H9 (cell line): ENCODE data around the gene ILDR2. TPM values are rescaled to one million over a fixed set of nuclear protein-coding genes. Genes with fewer than 3 reads are reported as not detected.

Experiments
- DNase-seq: peaks from one replicate; pipeline ENCODE4 v3.0.0-alpha.2; 2017
- H2AFZ ChIP-seq: one replicate; pipeline ENCODE4 v1.6.1; 2013; ENCODE audit warnings: mild to moderate bottlenecking, low read length, control low read depth, moderate library complexity
- H2AK5ac ChIP-seq: 2 replicates; pipeline ENCODE4 v1.6.1; 2013; ENCODE audit warnings: low read length, control low read depth, mixed read lengths; ENCODE audit not compliant: insufficient read length
- H2BK120ac ChIP-seq: one replicate; pipeline ENCODE4 v1.6.1; 2013; ENCODE audit warnings: low read depth, mild to moderate bottlenecking, low read length, control low read depth, inconsistent platforms; ENCODE audit not compliant: poor library complexity, severe bottlenecking
- H2BK12ac ChIP-seq: 2 replicates; pipeline ENCODE4 v1.6.1; 2013; ENCODE audit warnings: low read length, control low read depth, mixed read lengths, low read depth; ENCODE audit not compliant: insufficient read length
- H2BK15ac ChIP-seq: 2 replicates; pipeline ENCODE4 v1.6.1; 2013; ENCODE audit warnings: low read depth, low read length, control low read depth
- H2BK20ac ChIP-seq: one replicate; pipeline ENCODE4 v1.6.1; 2013; ENCODE audit warnings: low read depth, mild to moderate bottlenecking, low read length, control low read depth, inconsistent platforms; ENCODE audit not compliant: poor library complexity, severe bottlenecking
- H2BK5ac ChIP-seq: 2 replicates; pipeline ENCODE4 v1.6.1; 2013; ENCODE audit warnings: low read length, control low read depth, mixed read lengths; ENCODE audit not compliant: insufficient read length
- H3K14ac ChIP-seq: 2 replicates; pipeline ENCODE4 v1.6.1; 2013; ENCODE audit warnings: low read length, control low read depth; ENCODE audit not compliant: insufficient read depth
- H3K18ac ChIP-seq: 2 replicates; pipeline ENCODE4 v1.6.1; 2013; ENCODE audit warnings: low read depth, mild to moderate bottlenecking, mixed read lengths, low read length, control low read depth; ENCODE audit not compliant: insufficient read length
- H3K23ac ChIP-seq: 2 replicates; pipeline ENCODE4 v1.6.1; 2013; ENCODE audit warnings: low read length, control low read depth, mixed read lengths, low read depth; ENCODE audit not compliant: insufficient read length
- H3K23me2 ChIP-seq: 2 replicates; pipeline ENCODE4 v1.6.1; 2013; ENCODE audit warnings: low read depth, mild to moderate bottlenecking, mixed read lengths, low read length, control low read depth; ENCODE audit not compliant: insufficient read length, poor library complexity, severe bottlenecking
- H3K27ac ChIP-seq: 2 replicates; pipeline ENCODE4 v1.5.1; 2013; ENCODE audit warnings: low read length, control low read depth, mixed read lengths, low read depth; ENCODE audit not compliant: insufficient read length
- H3K27me3 ChIP-seq: 2 replicates; pipeline ENCODE4 v1.6.1; 2013; ENCODE audit warnings: low read length, control low read depth, inconsistent platforms; ENCODE audit not compliant: insufficient read depth
- H3K4ac ChIP-seq: 2 replicates; pipeline ENCODE4 v1.6.1; 2013; ENCODE audit warnings: low read depth, mild to moderate bottlenecking, control low read depth, inconsistent platforms, low read length, moderate library complexity
- H3K4me1 ChIP-seq: 2 replicates; pipeline ENCODE4 v1.6.1; 2013; ENCODE audit warnings: low read length, control low read depth, inconsistent platforms; ENCODE audit not compliant: insufficient read depth
- H3K4me2 ChIP-seq: 2 replicates; pipeline ENCODE4 v1.6.1; 2013; ENCODE audit warnings: low read length, control low read depth, mixed read lengths; ENCODE audit not compliant: insufficient read length, insufficient read depth
- H3K56ac ChIP-seq: 2 replicates; pipeline ENCODE4 v1.6.1; 2013; ENCODE audit warnings: low read depth, mild to moderate bottlenecking, mixed read lengths, low read length, control low read depth; ENCODE audit not compliant: insufficient read length
- H3K79me1 ChIP-seq: 2 replicates; pipeline ENCODE4 v1.6.1; 2013; ENCODE audit warnings: low read depth, mild to moderate bottlenecking, moderate library complexity, low read length, control low read depth, inconsistent platforms; ENCODE audit not compliant: insufficient read depth, poor library complexity, severe bottlenecking
- H3K79me2 ChIP-seq: 2 replicates; pipeline ENCODE4 v1.6.1; 2013; ENCODE audit warnings: low read length, control low read depth, inconsistent platforms; ENCODE audit not compliant: insufficient read depth
- H3K9ac ChIP-seq: 2 replicates; pipeline ENCODE4 v1.6.1; 2013; ENCODE audit warnings: low read length, control low read depth, mixed read lengths; ENCODE audit not compliant: insufficient read length; ENCODE audit errors: extremely low read depth
- H3K9me3 ChIP-seq: one replicate; pipeline ENCODE4 v1.6.1; 2013; ENCODE audit warnings: low read depth, low read length, inconsistent platforms; ENCODE audit not compliant: control insufficient read depth
- H3T11ph ChIP-seq: one replicate; pipeline ENCODE4 v1.6.1; 2013; ENCODE audit warnings: mild to moderate bottlenecking, low read length, control low read depth, inconsistent platforms
- H4K20me1 ChIP-seq: one replicate; pipeline ENCODE4 v1.6.1; 2013; ENCODE audit not compliant: control insufficient read depth, insufficient read length, insufficient read depth
- H4K5ac ChIP-seq: 2 replicates; pipeline ENCODE4 v1.6.1; 2013; ENCODE audit warnings: low read depth, mild to moderate bottlenecking, mixed read lengths, low read length, control low read depth; ENCODE audit not compliant: insufficient read length
- H4K8ac ChIP-seq: replicated peaks from 2 replicates; pipeline ENCODE4 v1.6.1; 2013; ENCODE audit warnings: low read length, control low read depth, mixed read lengths, low read depth; ENCODE audit not compliant: insufficient read length
- H4K91ac ChIP-seq: 2 replicates; pipeline ENCODE4 v1.6.1; 2013; ENCODE audit warnings: low read depth, mild to moderate bottlenecking, moderate library complexity, mixed read lengths, low read length, control low read depth; ENCODE audit not compliant: insufficient read length
- H3K27ac Mint-ChIP-seq, 3 experiments: 2 replicates in 2 of 3; 3 replicates in 1 of 3; pipeline ENCODE4 v1.8.0; 2020 to 2021; ENCODE audit warnings: mixed read lengths in 3 of 3, mild to moderate bottlenecking in 1 of 3, moderate library complexity in 1 of 3
- H3K27me3 Mint-ChIP-seq: 2 replicates; pipeline ENCODE4 v1.8.0; 2021; ENCODE audit warnings: low read depth, mild to moderate bottlenecking, moderate library complexity, mixed read lengths
- H3K36me3 Mint-ChIP-seq, 3 experiments: 2 replicates in 2 of 3; 3 replicates in 1 of 3; pipeline ENCODE4 v1.8.0; 2020 to 2021; ENCODE audit warnings: low read depth in 3 of 3, mixed read lengths in 3 of 3; ENCODE audit not compliant: insufficient read depth in 1 of 3
- H3K4me1 Mint-ChIP-seq, 2 experiments: 2 replicates each; pipeline ENCODE4 v1.8.0; 2020; ENCODE audit warnings: mixed read lengths in 2 of 2
- H3K4me3 Mint-ChIP-seq, 2 experiments: 2 replicates in 1 of 2; 3 replicates in 1 of 2; pipeline ENCODE4 v1.8.0; 2020 to 2021; ENCODE audit warnings: mild to moderate bottlenecking in 2 of 2, mixed read lengths in 2 of 2, moderate library complexity in 1 of 2
- H3K9me3 Mint-ChIP-seq, 2 experiments: 2 replicates in 1 of 2; 3 replicates in 1 of 2; pipeline ENCODE4 v1.8.0; 2020; ENCODE audit warnings: mild to moderate bottlenecking in 2 of 2, mixed read lengths in 2 of 2, moderate library complexity in 1 of 2
- WGBS: extraction: QIAGEN DNeasy Blood & Tissue Kit; methylation state at CpG from one replicate; pipeline ENCODE4 v1.1.7; 2013; ENCODE audit warnings: missing lambda C conversion rate, low lambda C conversion rate, mixed read lengths; ENCODE audit not compliant: insufficient read length; ENCODE audit errors: extremely low coverage; 5-methylcytosine and 5-hydroxymethylcytosine counted together
- total RNA-seq: library from RNA; stranded (reverse); gene quantifications from 2 replicates; pipeline ENCODE4 v1.2.1, GENCODE V29; 2021
- TF ChIP-seq, protein P1 (sequence below): fragments of 200-600 bp; sonication (generic); conservative IDR thresholded peaks from 3 replicates; pipeline ENCODE4 v1.8.0; 2021; ENCODE audit warnings: antibody characterized with exemption, mild to moderate bottlenecking

Gene ILDR2
- total RNA-seq, 1 experiment from 2014 or later: 1.1 TPM

DNA sequence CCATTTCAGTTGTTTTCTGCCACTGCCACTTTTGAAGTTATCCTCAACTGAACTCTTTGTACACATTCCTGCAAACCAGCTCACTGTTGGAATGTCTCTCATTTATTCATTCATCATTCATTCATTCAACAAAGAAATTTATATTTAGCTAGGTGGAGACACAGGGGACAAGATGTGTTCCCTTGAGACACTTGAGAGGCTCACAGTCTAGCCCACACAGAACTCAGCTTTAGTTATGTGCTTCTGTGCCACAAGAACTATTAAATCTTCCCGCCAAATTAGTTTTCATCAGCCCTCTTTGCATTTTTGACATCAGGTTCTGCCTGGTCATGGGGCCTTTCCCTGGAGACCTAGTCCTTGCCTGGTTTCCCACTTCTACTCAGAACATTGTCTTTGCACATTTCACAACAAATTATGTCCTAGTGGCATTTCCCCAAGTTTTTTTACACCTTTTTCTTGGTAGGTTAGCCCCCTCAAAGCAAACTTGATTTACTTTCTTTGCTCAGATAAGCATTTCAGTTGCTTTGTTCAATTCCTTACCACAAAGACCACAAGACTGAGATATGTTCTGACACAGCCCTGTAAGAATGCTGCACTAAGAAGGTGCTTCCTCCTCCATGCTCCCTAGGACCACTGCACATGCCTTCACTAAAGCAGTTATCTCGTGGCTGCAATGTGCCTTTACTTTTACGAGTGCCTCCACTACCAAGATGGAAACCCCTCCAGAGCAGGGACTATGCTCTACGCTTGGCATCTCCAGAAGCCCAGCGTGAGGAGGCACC is 31.0 kb downstream of the ILDR2 start:
- H3K27ac Mint-ChIP-seq: no peak overlapping the region
- no peak for DNase-seq
- H2AFZ ChIP-seq: no peak overlapping the region
- no peaks in the 10 kb centered on the region for H4K20me1 ChIP-seq
- H3K4me2 ChIP-seq: no peak overlapping the region
- H4K8ac ChIP-seq: no peak overlapping the region
- no peak overlapping the region for H2BK15ac ChIP-seq
- 0 out of 2 replicates have a peak, but pooled peaks cover 2% of the 10 kb centered on the region for H3K4me1 ChIP-seq
- H4K5ac ChIP-seq: no peak overlapping the region
- TF ChIP-seq, protein P1, sequence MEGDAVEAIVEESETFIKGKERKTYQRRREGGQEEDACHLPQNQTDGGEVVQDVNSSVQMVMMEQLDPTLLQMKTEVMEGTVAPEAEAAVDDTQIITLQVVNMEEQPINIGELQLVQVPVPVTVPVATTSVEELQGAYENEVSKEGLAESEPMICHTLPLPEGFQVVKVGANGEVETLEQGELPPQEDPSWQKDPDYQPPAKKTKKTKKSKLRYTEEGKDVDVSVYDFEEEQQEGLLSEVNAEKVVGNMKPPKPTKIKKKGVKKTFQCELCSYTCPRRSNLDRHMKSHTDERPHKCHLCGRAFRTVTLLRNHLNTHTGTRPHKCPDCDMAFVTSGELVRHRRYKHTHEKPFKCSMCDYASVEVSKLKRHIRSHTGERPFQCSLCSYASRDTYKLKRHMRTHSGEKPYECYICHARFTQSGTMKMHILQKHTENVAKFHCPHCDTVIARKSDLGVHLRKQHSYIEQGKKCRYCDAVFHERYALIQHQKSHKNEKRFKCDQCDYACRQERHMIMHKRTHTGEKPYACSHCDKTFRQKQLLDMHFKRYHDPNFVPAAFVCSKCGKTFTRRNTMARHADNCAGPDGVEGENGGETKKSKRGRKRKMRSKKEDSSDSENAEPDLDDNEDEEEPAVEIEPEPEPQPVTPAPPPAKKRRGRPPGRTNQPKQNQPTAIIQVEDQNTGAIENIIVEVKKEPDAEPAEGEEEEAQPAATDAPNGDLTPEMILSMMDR: no peak
- H3K79me1 ChIP-seq: no peaks in the 10 kb centered on the region
- H3K23ac ChIP-seq: no peak overlapping the region
- no peak overlapping the region for H3K27ac ChIP-seq
- H3K18ac ChIP-seq: no peak overlapping the region
- H3K56ac ChIP-seq: no peak overlapping the region
- H3K4me3 Mint-ChIP-seq: no peak overlapping the region
- peaks cover 3% of the 10 kb centered on the region for H3K23me2 ChIP-seq
- H2BK12ac ChIP-seq: no peak overlapping the region
- H4K91ac ChIP-seq: no peak overlapping the region
- no peaks in the 10 kb centered on the region for H3K79me2 ChIP-seq
- no peak overlapping the region for H3K14ac ChIP-seq
- no peak overlapping the region for H3K9ac ChIP-seq
- no peak overlapping the region for H2BK120ac ChIP-seq
- 0 out of 7 replicates have a peak, but pooled peaks cover 0 to 2% (median 0%) of the 10 kb centered on the region in 3 experiments for H3K36me3 Mint-ChIP-seq
- H3K9me3 Mint-ChIP-seq: no peaks in the 10 kb centered on the region
- H3K9me3 ChIP-seq: no peaks in the 10 kb centered on the region
- peaks cover 10 to 14% of the 10 kb centered on the region in 2 experiments; a peak in 3 of 4 replicates for H3K4me1 Mint-ChIP-seq
- peaks cover 3% of the 10 kb centered on the region; the same call in 1 of the 2 replicates for H3K27me3 ChIP-seq
- no peak overlapping the region for H3K4ac ChIP-seq
- no CpG with 5 or more reads among the region's 5 CpGs for WGBS
- no peak overlapping the region for H3T11ph ChIP-seq
- no peak overlapping the region for H2BK5ac ChIP-seq
- H2BK20ac ChIP-seq: no peak overlapping the region
- peaks cover 49% of the 10 kb centered on the region for H3K27me3 Mint-ChIP-seq
- no peak overlapping the region for H2AK5ac ChIP-seq
